Neural cell (in vitro differentiated cells): ENCODE data around the gene AVL9. TPM values are rescaled to one million over a fixed set of nuclear protein-coding genes. Genes with fewer than 3 reads are reported as not detected.

Experiments
- H2AFZ ChIP-seq: fragments of 200-600, 300-800 bp; sonication (generic), shearing (Covaris generic); 2 replicates; pipeline ENCODE4 v1.6.0; 2014; ENCODE audit warnings: low read depth, mild to moderate bottlenecking, antibody characterized with exemption, low read length, moderate library complexity
- H3F3A ChIP-seq: fragments of 200-600 bp; shearing (Covaris generic); 2 replicates; pipeline ENCODE4 v1.6.1; 2016; ENCODE audit warnings: mild to moderate bottlenecking, moderate library complexity, mixed read lengths, antibody characterized with exemption, low read length; ENCODE audit not compliant: insufficient read depth, poor library complexity, severe bottlenecking
- H3K27ac ChIP-seq: fragments of 200-600, 300-800 bp; sonication (generic), shearing (Covaris generic); 2 replicates; pipeline ENCODE4 v1.5.1; 2014; ENCODE audit warnings: mild to moderate bottlenecking, low read length, moderate library complexity
- H3K27me3 ChIP-seq: fragments of 300-800, 200-600 bp; sonication (generic), shearing (Covaris generic); 2 replicates; pipeline ENCODE4 v1.6.0; 2014; ENCODE audit warnings: mild to moderate bottlenecking, low read depth, low read length, moderate library complexity; ENCODE audit not compliant: insufficient read depth
- H3K36me3 ChIP-seq: fragments of 300-800, 200-600 bp; sonication (generic), shearing (Covaris generic); 2 replicates; pipeline ENCODE4 v1.5.1; 2014; ENCODE audit warnings: mild to moderate bottlenecking, antibody characterized with exemption, low read length, moderate library complexity; ENCODE audit not compliant: insufficient read depth
- H3K4me2 ChIP-seq: fragments of 300-800, 200-600 bp; sonication (generic), shearing (Covaris generic); 2 replicates; pipeline ENCODE4 v1.6.0; 2014; ENCODE audit warnings: mild to moderate bottlenecking, low read length
- H3K4me3 ChIP-seq: fragments of 300-800, 200-600 bp; sonication (generic), shearing (Covaris generic); 2 replicates; pipeline ENCODE4 v1.5.1; 2014; ENCODE audit warnings: mild to moderate bottlenecking, low read length, moderate library complexity
- H3K79me2 ChIP-seq: fragments of 200-600 bp; shearing (Covaris generic); replicated peaks from 2 replicates; pipeline ENCODE4 v1.6.0; 2014; ENCODE audit warnings: mild to moderate bottlenecking, low read length, moderate library complexity; ENCODE audit not compliant: insufficient read depth
- H3K9ac ChIP-seq: fragments of 300-800, 200-600 bp; sonication (generic), shearing (Covaris generic); 2 replicates; pipeline ENCODE4 v1.6.1; 2016; ENCODE audit warnings: mild to moderate bottlenecking, low read length, mixed read lengths
- H3K9me2 ChIP-seq: fragments of 200-600 bp; shearing (Covaris generic); 2 replicates; pipeline ENCODE4 v1.6.1; 2016; ENCODE audit warnings: mild to moderate bottlenecking, low read length, mixed read lengths; ENCODE audit not compliant: insufficient read depth
- H3K9me3 ChIP-seq: fragments of 200-600, 300-800 bp; sonication (generic), shearing (Covaris generic); 2 replicates; pipeline ENCODE4 v1.6.1; 2016; ENCODE audit warnings: mild to moderate bottlenecking, mixed run types, low read length, moderate library complexity, mixed read lengths
- H4K20me1 ChIP-seq: fragments of 200-600 bp; shearing (Covaris generic); 2 replicates; pipeline ENCODE4 v1.6.1; 2016; ENCODE audit warnings: mild to moderate bottlenecking, mixed run types; ENCODE audit not compliant: insufficient read depth
- CTCF ChIP-seq: fragments of 450-650 bp; IDR thresholded peaks from 2 replicates; pipeline ENCODE4 v1.5.1; 2014; ENCODE audit warnings: antibody characterized with exemption, mild to moderate bottlenecking, moderate library complexity; ENCODE audit not compliant: poor library complexity, severe bottlenecking
- EP300 ChIP-seq: fragments of 450-650 bp; conservative IDR thresholded peaks from 2 replicates; pipeline ENCODE4 v1.6.1; 2014; ENCODE audit warnings: antibody characterized with exemption, mild to moderate bottlenecking, moderate library complexity; ENCODE audit not compliant: poor library complexity, severe bottlenecking
- EZH2 ChIP-seq: fragments of 200-600, 300-800 bp; shearing (Covaris generic), sonication (generic); IDR thresholded peaks from 2 replicates; pipeline ENCODE4 v1.6.1; 2014; ENCODE audit warnings: antibody characterized with exemption, low read length, borderline replicate concordance, mild to moderate bottlenecking; ENCODE audit not compliant: insufficient read depth, poor library complexity, severe bottlenecking
- MXI1 ChIP-seq: fragments of 450-650 bp; conservative IDR thresholded peaks from 2 replicates; pipeline ENCODE4 v1.6.1; 2014; ENCODE audit warnings: antibody characterized with exemption, mild to moderate bottlenecking; ENCODE audit not compliant: poor library complexity, severe bottlenecking
- POLR2AphosphoS5 ChIP-seq: IDR thresholded peaks from 2 replicates; pipeline ENCODE4 v1.6.1; 2012
- RAD21 ChIP-seq: fragments of 450-650 bp; conservative IDR thresholded peaks from 2 replicates; pipeline ENCODE4 v1.6.1; 2014; ENCODE audit warnings: antibody characterized with exemption, mild to moderate bottlenecking, moderate library complexity
- REST ChIP-seq: IDR thresholded peaks from 2 replicates; pipeline ENCODE4 v1.6.1; 2012; ENCODE audit warnings: borderline replicate concordance
- SMC3 ChIP-seq: fragments of 450-650 bp; conservative IDR thresholded peaks from 2 replicates; pipeline ENCODE4 v1.6.1; 2014; ENCODE audit warnings: antibody characterized with exemption, mild to moderate bottlenecking, moderate library complexity; ENCODE audit not compliant: poor library complexity
- TAF1 ChIP-seq: IDR thresholded peaks from 2 replicates; pipeline ENCODE4 v1.6.1; 2012; ENCODE audit warnings: low read depth
- polyA plus RNA-seq: library from polyadenylated mRNA; depleted of rRNA; stranded (reverse); fragments of >200 nt; gene quantifications from 2 replicates; pipeline ENCODE4 v1.2.3, GENCODE V29; 2014

Gene AVL9
- polyA plus RNA-seq, 1 donor from 2014 or later: 47.2 TPM

GRCh38 chr7:32569388-32570289, 74.3 kb downstream of the AVL9 start:
- Histone ChIP-seq H3K9ac (no peak overlapping the region), H3K79me2 (no peaks in the 10 kb centered on the region), H3K27ac (no peak overlapping the region), H3K4me2 (no peak overlapping the region), H2AFZ (no peak overlapping the region), H3K9me2 (no peaks in the 10 kb centered on the region), H3K36me3 (peaks cover 5% of the 10 kb centered on the region), H3K27me3 (no peaks in the 10 kb centered on the region), H4K20me1 (no peaks in the 10 kb centered on the region), H3K9me3 (no peaks in the 10 kb centered on the region), H3F3A (no peaks in the 10 kb centered on the region), H3K4me3 (no peak overlapping the region)
- no peak for TF ChIP-seq MXI1
- no peak for TF ChIP-seq POLR2AphosphoS5
- no peak for TF ChIP-seq TAF1
- no peak for TF ChIP-seq CTCF
- no peak for TF ChIP-seq EZH2
- no peak for TF ChIP-seq REST
- TF ChIP-seq SMC3: no peak
- no peak for TF ChIP-seq RAD21
- no peak for TF ChIP-seq EP300

- no peak for TF ChIP-seq EP300
- TF ChIP-seq CTCF: no peak
- no peak for TF ChIP-seq RAD21
- no peak for TF ChIP-seq MXI1
- no peak for TF ChIP-seq POLR2AphosphoS5
- TF ChIP-seq EZH2: no peak
- no peak for TF ChIP-seq TAF1
- no peak for TF ChIP-seq SMC3
- no peak for TF ChIP-seq REST
- Histone ChIP-seq H3K4me3 (no peak overlapping the region), H3K27me3 (no peaks in the 10 kb centered on the region), H3K9ac (no peak overlapping the region), H3K79me2 (no peaks in the 10 kb centered on the region), H3K27ac (no peak overlapping the region), H3K9me3 (no peaks in the 10 kb centered on the region), H3K36me3 (peaks cover 5% of the 10 kb centered on the region), H3F3A (no peaks in the 10 kb centered on the region), H4K20me1 (no peaks in the 10 kb centered on the region), H3K9me2 (no peaks in the 10 kb centered on the region), H2AFZ (no peak overlapping the region), H3K4me2 (no peak overlapping the region)
These were observed 77.9 kb downstream of the AVL9 start for GRCh38 chr7:32573110-32573687.
